ENCODE measurements around the gene MAPK7. TPM values are rescaled to one million over a fixed set of nuclear protein-coding genes. Genes with fewer than 3 reads are reported as not detected.

The MAPK7 gene
- total and polyA plus RNA-seq, 2 donors (not counting 3 experiments of a cell fraction or from before 2014, with no cell fraction given) = 16.8 to 30.7 TPM

DNA sequence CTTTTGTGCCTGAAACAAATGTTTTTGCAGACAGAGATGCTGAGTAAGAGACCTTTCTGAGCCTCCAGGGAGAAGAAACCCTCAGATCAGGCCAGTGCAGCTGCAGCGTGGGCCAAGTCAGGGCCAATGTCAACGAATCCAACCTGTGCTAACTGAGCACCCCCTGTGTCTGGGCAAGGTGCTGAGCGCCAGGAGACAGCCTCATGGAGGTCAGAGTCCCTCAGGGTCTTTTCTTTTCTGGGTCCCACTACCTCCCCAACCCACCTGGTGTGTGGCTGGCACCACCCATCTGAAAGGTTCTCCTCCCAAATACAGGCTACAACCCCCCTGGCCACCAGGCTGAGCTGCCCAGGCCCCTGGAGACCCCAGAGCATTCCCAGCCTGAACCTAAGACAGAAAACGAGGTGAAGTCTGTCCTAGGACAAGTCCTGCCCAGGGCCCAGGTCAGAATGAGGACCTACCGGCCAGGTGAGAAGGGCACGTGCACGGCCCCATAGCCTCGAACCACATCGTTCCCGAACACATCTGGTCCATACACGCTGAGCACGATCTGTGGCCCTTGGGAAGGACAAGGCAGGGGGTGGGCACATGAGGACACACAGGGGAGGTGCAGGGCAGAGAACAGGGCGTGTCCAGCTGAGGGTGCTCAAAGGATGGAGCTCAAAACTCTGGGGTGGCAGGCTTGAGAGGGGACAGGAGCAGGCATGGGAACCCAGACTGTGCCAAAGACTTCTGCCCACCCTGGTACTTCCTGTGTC lies 30.8 kb upstream of the MAPK7 start:
- Histone ChIP-seq H3K27me3 (ENCODE audit: control insufficient read depth in 2 of 2, insufficient read depth in 2 of 2, low read length in 2 of 2) (no peaks in the 10 kb centered on the region), H3K4me2 (ENCODE audit: insufficient read depth, low read length) (no peak overlapping the region), H3K9me1 (replicated peaks; ENCODE audit: control insufficient read depth, extremely low read depth, insufficient read depth, low read length) (no peaks in the 10 kb centered on the region), H3K4me1 (ENCODE audit: control insufficient read depth, extremely low read depth, insufficient read depth, low read length) (peaks cover 8% of the 10 kb centered on the region), H3K79me2 (ENCODE audit: control insufficient read depth, insufficient read depth, low read length) (no peaks in the 10 kb centered on the region), H3K9me3 (replicated peaks; ENCODE audit: control insufficient read depth, insufficient read depth, low read length) (no peaks in the 10 kb centered on the region), H2AFZ (ENCODE audit: low read depth, low read length) (no peak overlapping the region), H3K27ac (ENCODE audit: insufficient read depth, low read depth, low read length) (no peak overlapping the region), H3K9ac (replicated peaks; ENCODE audit: extremely low read depth, insufficient read depth, low read length) (no peak overlapping the region), H3K4me3 (replicated peaks in 1 of 3; ENCODE audit: insufficient read depth in 1 of 3, low read depth in 1 of 3, low read length in 3 of 3) (no peak overlapping the region), H4K20me1 (replicated peaks; ENCODE audit: control insufficient read depth, extremely low read depth, insufficient read depth, low read length) (no peaks in the 10 kb centered on the region), H3K36me3 (ENCODE audit: control insufficient read depth in 2 of 2, extremely low read depth in 1 of 2, insufficient read depth in 2 of 2, low read length in 2 of 2) (no peaks in the 10 kb centered on the region)
- intact Hi-C loops (cut with micrococcal nuclease) = loop anchor here (5.0 kb wide), 1 partner anchor 35 kb away; no protein-coding TSS in a partner anchor
- DNase-seq (ENCODE audit: low read depth, low spot score) (no peak), FAIRE-seq (no peak)
- CTCF ChIA-PET = interaction anchor here (0.7 to 2.3 kb wide), 3 partner anchors 10 to 415 kb away, joined by 3 to 13 read pairs (median 4); no protein-coding TSS in a partner anchor
- dilution Hi-C loops (cut with MboI; ENCODE audit: extremely low pct_ligation_motif_present, low sequenced_read_pairs) = no loop called here
- BruUV-seq (replicated peaks) = no TSS peak
- TF ChIP-seq MYC (IDR thresholded peaks at IDR 0.05; ENCODE audit: low read depth, low read length) = no peak
- TF ChIP-seq CTCF (IDR thresholded peaks at IDR 0.05; ENCODE audit: extremely low read depth in 1 of 2, insufficient read depth in 1 of 2, low read depth in 1 of 2, low read length in 2 of 2) = no peak
- no peak for TF ChIP-seq GATA2 (IDR thresholded peaks at IDR 0.05; ENCODE audit: insufficient read depth, insufficient read length, low read depth, low read length)
- TF ChIP-seq POLR2AphosphoS5 (IDR thresholded peaks at IDR 0.05; ENCODE audit: insufficient read depth, low read depth, low read length) = no peak
- no peak for TF ChIP-seq EZH2 (IDR thresholded peaks at IDR 0.05; ENCODE audit: borderline replicate concordance, low read depth, low read length, severe bottlenecking)
- TF ChIP-seq JUN (IDR thresholded peaks at IDR 0.05; ENCODE audit: borderline replicate concordance, insufficient read depth, insufficient read length, low read depth) = no peak
- no peak for TF ChIP-seq FOS (IDR thresholded peaks at IDR 0.05; ENCODE audit: borderline replicate concordance, insufficient read depth, low read length)
- POLR2A ChIA-PET = no interaction called here

All from endothelial cell of umbilical vein (primary cell).